Uterus (tissue), 2 donors: ENCODE results near the gene CCDC184.

ENCODE experiments used
- CTCF ChIP-seq, 4 experiments: fragments of 200-600 bp in 2 of 4; fragments of 450-650 bp in 2 of 4; sonication (generic) in 2 of 4; IDR thresholded peaks; one replicate each; pipeline ENCODE4 v1.5.1; 2016 to 2019; ENCODE audit warnings: antibody characterized with exemption in 4 of 4, mild to moderate bottlenecking in 2 of 4, moderate library complexity in 1 of 4
- POLR2A ChIP-seq, 2 donors: fragments of 450-650 bp; IDR thresholded peaks; one replicate each; pipeline ENCODE4 v1.6.1; 2016; ENCODE audit warnings: antibody characterized with exemption in 2 of 2, mild to moderate bottlenecking in 1 of 2, moderate library complexity in 1 of 2

- TF ChIP-seq CTCF (IDR thresholded peaks at IDR 0.05) (no peak), POLR2A (IDR thresholded peaks at IDR 0.05) (no peak)
Observed at GRCh38 chr12:48135027-48135426, 48.4 kb upstream of the CCDC184 start.
